ENCODE data around the gene TRAPPC3. TPM values are rescaled to one million over a fixed set of nuclear protein-coding genes. Genes with fewer than 3 reads are reported as not detected.

TRAPPC3 gene
- total RNA-seq, 4 donors from 2014 or later: 10.6 to 70.6 (median 38.1) TPM

DNA sequence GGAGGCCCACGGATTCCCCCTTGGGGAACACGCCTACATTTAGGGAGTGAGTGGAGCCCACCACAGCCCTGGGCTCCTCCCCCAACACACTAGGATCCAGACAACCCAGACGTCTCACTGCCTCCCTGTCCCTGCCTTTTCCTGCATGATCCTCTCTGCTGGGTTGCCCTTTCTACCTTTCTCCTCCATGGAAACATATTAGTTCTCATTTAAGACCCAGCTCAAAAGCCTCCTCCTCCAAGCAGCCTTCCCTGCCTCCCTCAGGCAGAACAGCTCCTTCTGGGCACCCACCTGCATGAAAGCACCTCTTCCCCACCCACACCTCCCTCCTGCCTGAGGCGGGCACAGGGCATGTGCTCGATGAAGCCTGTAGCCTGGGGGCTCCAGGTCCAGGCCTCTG, 34.9 kb downstream of the TRAPPC3 start:
- Histone ChIP-seq H3K27ac (no peak overlapping the region), H3K9me3 (no peaks in the 10 kb centered on the region), H3K4me3 (no peak overlapping the region), H3K27me3 (no peaks in the 10 kb centered on the region), H3K36me3 (no peaks in the 10 kb centered on the region), H3K4me1 (no peaks in the 10 kb centered on the region)
- no peak for DNase-seq
- no peak for TF ChIP-seq POLR2A (IDR thresholded peaks at IDR 0.05)
- TF ChIP-seq, protein P1, sequence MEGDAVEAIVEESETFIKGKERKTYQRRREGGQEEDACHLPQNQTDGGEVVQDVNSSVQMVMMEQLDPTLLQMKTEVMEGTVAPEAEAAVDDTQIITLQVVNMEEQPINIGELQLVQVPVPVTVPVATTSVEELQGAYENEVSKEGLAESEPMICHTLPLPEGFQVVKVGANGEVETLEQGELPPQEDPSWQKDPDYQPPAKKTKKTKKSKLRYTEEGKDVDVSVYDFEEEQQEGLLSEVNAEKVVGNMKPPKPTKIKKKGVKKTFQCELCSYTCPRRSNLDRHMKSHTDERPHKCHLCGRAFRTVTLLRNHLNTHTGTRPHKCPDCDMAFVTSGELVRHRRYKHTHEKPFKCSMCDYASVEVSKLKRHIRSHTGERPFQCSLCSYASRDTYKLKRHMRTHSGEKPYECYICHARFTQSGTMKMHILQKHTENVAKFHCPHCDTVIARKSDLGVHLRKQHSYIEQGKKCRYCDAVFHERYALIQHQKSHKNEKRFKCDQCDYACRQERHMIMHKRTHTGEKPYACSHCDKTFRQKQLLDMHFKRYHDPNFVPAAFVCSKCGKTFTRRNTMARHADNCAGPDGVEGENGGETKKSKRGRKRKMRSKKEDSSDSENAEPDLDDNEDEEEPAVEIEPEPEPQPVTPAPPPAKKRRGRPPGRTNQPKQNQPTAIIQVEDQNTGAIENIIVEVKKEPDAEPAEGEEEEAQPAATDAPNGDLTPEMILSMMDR (IDR thresholded peaks at IDR 0.05): no peak
- intact Hi-C loops (cut with DNase I; ENCODE audit: low total_unique reads): no loop called here

DNA sequence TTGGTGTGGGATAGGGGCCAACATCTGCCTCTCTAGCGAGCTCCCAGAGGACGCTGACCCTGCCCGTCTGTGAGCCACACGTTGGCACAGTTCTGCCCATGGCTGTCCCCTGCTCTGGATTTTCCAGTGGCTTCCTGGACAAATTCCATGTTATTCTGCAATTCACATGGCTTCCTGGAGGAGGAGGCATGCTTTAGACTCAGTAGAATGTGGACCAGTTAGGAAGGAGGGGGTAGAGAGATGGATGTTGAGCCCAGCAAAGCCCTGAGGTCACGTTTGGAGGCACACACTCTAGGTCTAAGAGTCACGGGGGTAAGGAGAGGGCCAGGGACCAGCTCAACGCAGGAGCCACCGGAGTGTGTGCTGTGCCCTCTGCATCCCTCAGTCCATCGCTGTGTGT, 36.5 kb downstream of the TRAPPC3 start:
- no peaks in the 10 kb centered on the region for H3K36me3 ChIP-seq
- no peaks in the 10 kb centered on the region for H3K9me3 ChIP-seq
- H3K4me3 ChIP-seq: no peak overlapping the region
- no peaks in the 10 kb centered on the region for H3K27me3 ChIP-seq
- no peak overlapping the region for H3K27ac ChIP-seq
- H3K4me1 ChIP-seq: no peaks in the 10 kb centered on the region
- intact Hi-C loops (cut with DNase I; ENCODE audit: low total_unique reads): no loop called here
- TF ChIP-seq POLR2A (IDR thresholded peaks at IDR 0.05): no peak
- TF ChIP-seq, protein P1 (IDR thresholded peaks at IDR 0.05): no peak
- DNase-seq: no peak

DNA sequence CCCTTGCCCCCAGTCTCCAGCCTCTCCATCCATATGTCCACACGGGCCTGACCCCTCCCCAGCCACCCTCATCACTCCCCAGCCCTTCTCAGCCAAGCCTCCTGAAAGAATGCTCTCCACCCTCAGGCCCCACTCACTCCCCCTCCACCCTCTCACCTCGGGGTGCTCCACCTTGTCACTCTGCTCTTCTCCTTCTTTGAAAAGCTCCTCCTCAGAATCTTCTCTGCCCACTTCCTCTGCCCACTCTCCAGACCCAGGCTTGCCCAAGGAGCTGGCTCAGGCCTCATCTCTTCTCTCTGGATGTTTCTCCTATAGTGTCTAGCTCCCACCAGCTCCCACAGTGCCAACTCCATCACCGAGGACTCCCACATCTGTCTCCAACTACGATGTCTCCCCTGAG, 38.1 kb downstream of the TRAPPC3 start:
- H3K9me3 ChIP-seq: no peaks in the 10 kb centered on the region
- H3K4me1 ChIP-seq: no peaks in the 10 kb centered on the region
- no peak for TF ChIP-seq POLR2A (IDR thresholded peaks at IDR 0.05)
- H3K4me3 ChIP-seq: no peak overlapping the region
- no peak overlapping the region for H3K27ac ChIP-seq
- intact Hi-C loops (cut with DNase I; ENCODE audit: low total_unique reads): no loop called here
- H3K36me3 ChIP-seq: no peaks in the 10 kb centered on the region
- no peaks in the 10 kb centered on the region for H3K27me3 ChIP-seq
- no peak for DNase-seq

DNA sequence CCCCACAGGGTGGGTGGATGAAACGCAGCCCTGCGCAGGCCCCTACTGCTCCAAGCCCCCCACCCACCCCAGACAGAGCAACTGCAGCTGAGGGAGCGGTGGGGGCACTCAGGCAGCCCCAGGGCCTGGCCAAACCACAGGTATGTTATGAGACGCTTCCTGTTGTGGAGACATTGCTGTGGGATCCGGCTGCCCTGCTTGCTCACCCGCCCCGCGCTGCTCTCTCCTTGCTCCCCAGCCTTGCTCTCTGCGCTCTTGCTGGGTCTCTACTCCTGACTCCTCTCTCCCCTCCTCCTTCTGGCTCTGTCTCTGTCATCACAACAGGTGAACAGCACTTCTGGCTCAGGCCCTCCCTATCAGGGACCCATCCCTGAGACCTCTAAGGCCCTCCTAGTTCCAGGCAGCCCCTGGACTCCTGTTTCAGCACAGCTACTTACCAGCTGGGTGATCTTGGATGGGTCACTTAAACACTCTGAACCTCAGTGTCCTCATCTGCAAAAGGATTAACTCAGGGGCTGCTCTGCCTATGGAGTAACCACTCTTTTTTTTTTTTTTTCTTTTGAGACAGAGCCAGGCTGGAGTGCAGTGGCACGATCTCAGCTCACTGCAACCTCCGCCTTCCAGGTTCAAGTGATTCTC, 40.1 kb downstream of the TRAPPC3 start:
- Histone ChIP-seq H3K36me3 (no peaks in the 10 kb centered on the region), H3K9me3 (no peaks in the 10 kb centered on the region), H3K27me3 (no peaks in the 10 kb centered on the region), H3K4me1 (no peaks in the 10 kb centered on the region), H3K27ac (no peak overlapping the region), H3K4me3 (no peak overlapping the region)
- no peak for DNase-seq
- intact Hi-C loops (cut with DNase I; ENCODE audit: low total_unique reads): no loop called here
- TF ChIP-seq, protein P1 (IDR thresholded peaks at IDR 0.05): no peak
- TF ChIP-seq POLR2A (IDR thresholded peaks at IDR 0.05): no peak

DNA sequence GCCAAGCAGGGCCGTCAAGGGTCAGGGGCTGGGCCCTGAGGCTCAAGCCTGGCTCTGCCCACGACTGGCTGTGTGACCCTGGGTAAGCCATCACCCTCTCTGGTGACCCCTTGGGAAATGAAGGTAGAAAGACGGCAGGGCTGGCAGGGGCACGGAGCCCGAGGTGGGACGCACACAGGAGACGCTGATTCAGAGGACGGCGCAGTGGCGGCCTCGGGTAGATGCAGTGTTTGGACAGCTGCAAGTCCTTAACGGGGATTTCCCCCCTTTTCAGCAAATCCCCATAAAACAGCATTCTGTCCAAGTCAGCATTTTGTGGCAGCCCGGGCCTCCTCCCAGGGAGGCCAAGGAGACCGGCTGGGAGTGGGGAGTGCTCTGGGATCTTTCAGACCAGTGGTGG, 41.0 kb downstream of the TRAPPC3 start:
- H3K4me3 ChIP-seq: no peak overlapping the region
- H3K36me3 ChIP-seq: no peaks in the 10 kb centered on the region
- no peaks in the 10 kb centered on the region for H3K4me1 ChIP-seq
- no peak for TF ChIP-seq POLR2A (IDR thresholded peaks at IDR 0.05)
- TF ChIP-seq, protein P1 (IDR thresholded peaks at IDR 0.05): no peak
- H3K27me3 ChIP-seq: no peaks in the 10 kb centered on the region
- DNase-seq: no peak
- H3K9me3 ChIP-seq: no peaks in the 10 kb centered on the region
- no peak overlapping the region for H3K27ac ChIP-seq
- intact Hi-C loops (cut with DNase I; ENCODE audit: low total_unique reads): no loop called here

DNA sequence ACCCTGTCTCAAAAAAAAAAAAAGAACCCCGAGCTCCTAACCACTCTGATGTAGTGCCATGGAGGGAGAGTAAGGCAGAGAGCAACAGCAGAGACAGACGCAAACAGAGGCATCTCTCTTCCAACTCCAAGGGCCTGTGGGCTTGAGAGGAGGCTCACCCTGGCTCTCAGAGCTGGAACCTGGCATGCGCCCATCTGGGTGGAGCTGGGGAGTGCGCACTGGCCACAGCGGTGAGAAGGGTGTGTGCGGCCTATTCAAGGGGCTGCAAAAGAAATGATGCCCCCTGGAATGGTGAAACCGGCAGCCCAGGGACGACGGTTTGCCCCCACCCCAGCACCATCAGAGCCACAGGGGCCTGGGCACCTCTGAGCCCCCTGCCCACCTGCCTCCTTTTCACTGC, 41.9 kb downstream of the TRAPPC3 start:
- DNase-seq: no peak
- intact Hi-C loops (cut with DNase I; ENCODE audit: low total_unique reads): no loop called here
- H3K27me3 ChIP-seq: no peaks in the 10 kb centered on the region
- H3K27ac ChIP-seq: no peak overlapping the region
- no peaks in the 10 kb centered on the region for H3K36me3 ChIP-seq
- H3K4me1 ChIP-seq: no peaks in the 10 kb centered on the region
- TF ChIP-seq POLR2A (IDR thresholded peaks at IDR 0.05): no peak
- TF ChIP-seq, protein P1 (IDR thresholded peaks at IDR 0.05): no peak
- H3K9me3 ChIP-seq: no peaks in the 10 kb centered on the region
- H3K4me3 ChIP-seq: no peak overlapping the region
